OCI-LY1 (cell line): Measurements from ENCODE around the gene FYN.

Source experiments
- H2AFZ ChIP-seq: fragments of 200-600 bp; sonication (generic), shearing (Covaris generic); 2 replicates; pipeline ENCODE4 v1.6.0; 2014; ENCODE audit warnings: antibody characterized with exemption, mild to moderate bottlenecking, low read length
- H3F3A ChIP-seq: fragments of 200-600 bp; sonication (generic), shearing (Covaris generic); 2 replicates; pipeline ENCODE4 v1.6.0; 2014; ENCODE audit warnings: mild to moderate bottlenecking, antibody characterized with exemption, low read length, moderate library complexity; ENCODE audit not compliant: insufficient read depth
- H3K27ac ChIP-seq: fragments of 200-600 bp; sonication (generic); 2 replicates; pipeline ENCODE4 v1.5.1; 2014; ENCODE audit warnings: low read length, mixed run types, mild to moderate bottlenecking, low read depth; ENCODE audit not compliant: poor library complexity, severe bottlenecking
- H3K27me3 ChIP-seq: fragments of 200-600 bp; sonication (generic); 2 replicates; pipeline ENCODE4 v1.6.0; 2014; ENCODE audit warnings: antibody characterized with exemption, mild to moderate bottlenecking, low read length, moderate library complexity; ENCODE audit not compliant: insufficient read depth
- H3K36me3 ChIP-seq: fragments of 200-600 bp; sonication (generic); 2 replicates; pipeline ENCODE4 v1.6.1; 2014; ENCODE audit warnings: mild to moderate bottlenecking, antibody characterized with exemption, low read length, moderate library complexity, mixed read lengths; ENCODE audit not compliant: insufficient read depth
- H3K4me1 ChIP-seq: fragments of 200-600 bp; sonication (generic); 2 replicates; pipeline ENCODE4 v1.5.1; 2014; ENCODE audit warnings: mild to moderate bottlenecking, low read length, moderate library complexity; ENCODE audit not compliant: insufficient read depth, severe bottlenecking
- H3K4me2 ChIP-seq: fragments of 200-600 bp; sonication (generic), shearing (Covaris generic); 2 replicates; pipeline ENCODE4 v1.6.1; 2014; ENCODE audit warnings: low read length
- H3K4me3 ChIP-seq: fragments of 200-600 bp; sonication (generic); 2 replicates; pipeline ENCODE4 v1.5.1; 2014; ENCODE audit warnings: low read length, low read depth, mild to moderate bottlenecking, mixed read lengths; ENCODE audit not compliant: poor library complexity, severe bottlenecking
- H3K79me2 ChIP-seq: fragments of 200-600 bp; shearing (Covaris generic); 2 replicates; pipeline ENCODE4 v1.6.1; 2016; ENCODE audit warnings: mixed run types, low read length, mixed read lengths; ENCODE audit not compliant: insufficient read depth
- H3K9ac ChIP-seq: fragments of 200-600 bp; sonication (generic), shearing (Covaris generic); 2 replicates; pipeline ENCODE4 v1.6.1; 2014; ENCODE audit warnings: mild to moderate bottlenecking, low read length, mixed read lengths
- H3K9me2 ChIP-seq: fragments of 200-600 bp; sonication (generic), shearing (Covaris generic); 2 replicates; pipeline ENCODE4 v1.6.1; 2014; ENCODE audit warnings: low read depth, mild to moderate bottlenecking, low read length, mixed read lengths
- H3K9me3 ChIP-seq: fragments of 200-600 bp; shearing (Covaris generic); 2 replicates; pipeline ENCODE4 v1.6.1; 2014; ENCODE audit warnings: low read length, mixed read lengths
- H4K20me1 ChIP-seq: fragments of 200-600 bp; sonication (generic), shearing (Covaris generic); 2 replicates; pipeline ENCODE4 v1.6.0; 2016; ENCODE audit warnings: mild to moderate bottlenecking, low read length; ENCODE audit not compliant: insufficient read depth
- CTCF ChIP-seq: fragments of 200-600 bp; sonication (generic), shearing (Covaris generic); IDR thresholded peaks from 2 replicates; pipeline ENCODE4 v1.5.1; 2017; ENCODE audit warnings: mild to moderate bottlenecking, antibody characterized with exemption, low read length, moderate library complexity, mixed read lengths
- EZH2 ChIP-seq: fragments of 200-600 bp; sonication (generic), shearing (Covaris generic); IDR thresholded peaks from 2 replicates; pipeline ENCODE4 v1.8.0; 2017; ENCODE audit warnings: borderline replicate concordance, mixed run types, mild to moderate bottlenecking, antibody characterized with exemption, low read length, moderate library complexity, mixed read lengths

The FYN gene

GRCh38 chr6:111813677-111814310 lies 59.5 kb downstream of the FYN start:
- Histone ChIP-seq H3K4me3 (no peak overlapping the region), H2AFZ (no peak overlapping the region), H3F3A (no peaks in the 10 kb centered on the region), H3K4me1 (no peaks in the 10 kb centered on the region), H3K36me3 (no peaks in the 10 kb centered on the region), H3K9me2 (no peaks in the 10 kb centered on the region), H3K4me2 (no peak overlapping the region), H4K20me1 (no peaks in the 10 kb centered on the region), H3K27ac (no peak overlapping the region), H3K79me2 (no peaks in the 10 kb centered on the region), H3K9ac (no peak overlapping the region), H3K9me3 (no peaks in the 10 kb centered on the region), H3K27me3 (no peaks in the 10 kb centered on the region)
- no peak for TF ChIP-seq EZH2
- TF ChIP-seq CTCF = no peak

- H3K4me1 ChIP-seq = no peaks in the 10 kb centered on the region
- no peaks in the 10 kb centered on the region for H3K9me2 ChIP-seq
- H3K27ac ChIP-seq = no peak overlapping the region
- H3K79me2 ChIP-seq = no peaks in the 10 kb centered on the region
- H4K20me1 ChIP-seq = no peaks in the 10 kb centered on the region
- no peaks in the 10 kb centered on the region for H3F3A ChIP-seq
- H3K9ac ChIP-seq = no peak overlapping the region
- no peak overlapping the region for H3K4me3 ChIP-seq
- no peaks in the 10 kb centered on the region for H3K27me3 ChIP-seq
- no peak for TF ChIP-seq CTCF
- no peak for TF ChIP-seq EZH2
- no peak overlapping the region for H2AFZ ChIP-seq
- no peaks in the 10 kb centered on the region for H3K9me3 ChIP-seq
- no peak overlapping the region for H3K4me2 ChIP-seq
- no peaks in the 10 kb centered on the region for H3K36me3 ChIP-seq
Measured at GRCh38 chr6:111813237-111813636, 60.0 kb downstream of the FYN start.

GRCh38 chr6:111812060-111813038 lies 60.9 kb downstream of the FYN start:
- Histone ChIP-seq H3F3A (no peaks in the 10 kb centered on the region), H3K4me2 (no peak overlapping the region)

More at GRCh38 chr6:111812060-111813038, 60.9 kb downstream of the FYN start:
- Histone ChIP-seq H3K27ac (no peak overlapping the region), H3K79me2 (no peaks in the 10 kb centered on the region), H2AFZ (no peak overlapping the region), H3K36me3 (no peaks in the 10 kb centered on the region), H3K27me3 (no peaks in the 10 kb centered on the region), H3K9me3 (no peaks in the 10 kb centered on the region), H3K4me3 (no peak overlapping the region), H3K4me1 (no peaks in the 10 kb centered on the region), H3K9ac (no peak overlapping the region), H4K20me1 (no peaks in the 10 kb centered on the region), H3K9me2 (no peaks in the 10 kb centered on the region)
- TF ChIP-seq EZH2 = no peak
- no peak for TF ChIP-seq CTCF
